HepG2 (cell line): ENCODE measurements around the gene CASP5. TPM values are rescaled to one million over a fixed set of nuclear protein-coding genes. Genes with fewer than 3 reads are reported as not detected.

ENCODE experiments used
- CEBPG ChIP-seq: IDR thresholded peaks from 2 replicates; pipeline ENCODE4 v1.6.1; 2016
- EHMT2 ChIP-seq: fragments of 200-600 bp; sonication (generic); IDR thresholded peaks from 2 replicates; pipeline ENCODE4 v1.7.0; 2017; ENCODE audit warnings: antibody characterized with exemption, low read depth, low read length, borderline replicate concordance
- FOSL2 ChIP-seq: sonication (generic); formaldehyde crosslinking; IDR thresholded peaks from 2 replicates; pipeline ENCODE4 v1.4.0; 2020; ENCODE audit warnings: missing genetic modification reagents
- HMG20A ChIP-seq: IDR thresholded peaks from 2 replicates; pipeline ENCODE4 v1.6.1; 2016; ENCODE audit warnings: borderline replicate concordance
- HNRNPL ChIP-seq: fragments of 200-400 bp; formaldehyde crosslinking; IDR thresholded peaks from 2 replicates; pipeline ENCODE4 v1.6.1; 2017; ENCODE audit warnings: mild to moderate bottlenecking, low read depth, low read length
- MBD4 ChIP-seq: IDR thresholded peaks from 2 replicates; pipeline ENCODE4 v1.6.1; 2012; ENCODE audit warnings: low read length, inconsistent platforms, borderline replicate concordance
- MEIS1 ChIP-seq: sonication (generic); formaldehyde crosslinking; IDR thresholded peaks from 2 replicates; pipeline ENCODE4 v1.9.0; 2021; ENCODE audit warnings: mild to moderate bottlenecking, missing genetic modification reagents, moderate library complexity, borderline replicate concordance
- POGZ ChIP-seq: sonication (generic); formaldehyde crosslinking; IDR thresholded peaks from 2 replicates; pipeline ENCODE4 v1.4.0; 2020; ENCODE audit warnings: mild to moderate bottlenecking, missing genetic modification reagents
- POLR2AphosphoS5 ChIP-seq: IDR thresholded peaks from 2 replicates; pipeline ENCODE4 v1.6.1; 2012; ENCODE audit warnings: low read depth, low read length
- RBAK ChIP-seq: sonication (generic); formaldehyde crosslinking; IDR thresholded peaks from 2 replicates; pipeline ENCODE4 v1.5.1; 2020; ENCODE audit warnings: mild to moderate bottlenecking, missing genetic modification reagents
- SIX1 ChIP-seq: sonication (generic); formaldehyde crosslinking; IDR thresholded peaks from 2 replicates; pipeline ENCODE4 v1.4.0; 2020; ENCODE audit warnings: missing genetic modification reagents, borderline replicate concordance
- SNAPC2 ChIP-seq: sonication (generic); formaldehyde crosslinking; IDR thresholded peaks from 2 replicates; pipeline ENCODE4 v1.8.1; 2022; ENCODE audit warnings: mild to moderate bottlenecking, missing genetic modification reagents
- SOX13 ChIP-seq, 3 experiments: fragments of 450-650 bp in 1 of 3; sonication (generic) in 1 of 3; formaldehyde crosslinking in 1 of 3; IDR thresholded peaks in 2 of 3; conservative IDR thresholded peaks in 1 of 3; 2 replicates each; pipeline versions ENCODE4 v1.5.0 to v1.6.1; 2016 to 2020; ENCODE audit warnings: antibody characterized with exemption in 1 of 3, mild to moderate bottlenecking in 1 of 3, missing compliant biosample characterization in 1 of 3, missing genetic modification reagents in 1 of 3, moderate library complexity in 1 of 3
- SOX6 ChIP-seq, 2 experiments: fragments of 450-650 bp in 1 of 2; sonication (generic) in 1 of 2; formaldehyde crosslinking in 1 of 2; IDR thresholded peaks; 2 replicates each; pipeline versions ENCODE4 v1.4.0 to v1.6.1; 2017 to 2020; ENCODE audit warnings: antibody characterized with exemption in 1 of 2, mild to moderate bottlenecking in 1 of 2, missing genetic modification reagents in 1 of 2
- SP4 ChIP-seq: sonication (generic); formaldehyde crosslinking; IDR thresholded peaks from 2 replicates; pipeline ENCODE4 v1.8.1; 2023; ENCODE audit warnings: mild to moderate bottlenecking, missing genetic modification reagents
- TCF7L2 ChIP-seq: IDR thresholded peaks from 2 replicates; pipeline ENCODE4 v1.6.1; 2011; ENCODE audit warnings: mild to moderate bottlenecking, low read depth, low read length, moderate library complexity
- ZGPAT ChIP-seq: IDR thresholded peaks from 2 replicates; pipeline ENCODE4 v1.6.1; 2016; ENCODE audit warnings: mild to moderate bottlenecking
- ZNF230 ChIP-seq: sonication (generic); formaldehyde crosslinking; IDR thresholded peaks from 2 replicates; pipeline ENCODE4 v1.4.0; 2020; ENCODE audit warnings: mild to moderate bottlenecking, missing genetic modification reagents
- ZNF234 ChIP-seq: sonication (generic); formaldehyde crosslinking; conservative IDR thresholded peaks from 2 replicates; pipeline ENCODE4 v1.5.1; 2020; ENCODE audit warnings: mild to moderate bottlenecking, missing genetic modification reagents
- ZNF354B ChIP-seq: sonication (generic); formaldehyde crosslinking; IDR thresholded peaks from 2 replicates; pipeline ENCODE4 v1.8.0; 2022; ENCODE audit warnings: mild to moderate bottlenecking, missing genetic modification reagents
- ZNF441 ChIP-seq: sonication (generic); formaldehyde crosslinking; IDR thresholded peaks from 2 replicates; pipeline ENCODE4 v1.7.0; 2021; ENCODE audit warnings: missing genetic modification reagents, borderline replicate concordance
- ZNF772 ChIP-seq: sonication (generic); formaldehyde crosslinking; IDR thresholded peaks from 2 replicates; pipeline ENCODE4 v1.5.0; 2020; ENCODE audit warnings: mild to moderate bottlenecking, missing genetic modification reagents
- ZNF777 ChIP-seq: sonication (generic); formaldehyde crosslinking; IDR thresholded peaks from 2 replicates; pipeline ENCODE4 v1.4.0; 2020; ENCODE audit warnings: missing genetic modification reagents
- ZNF780A ChIP-seq: sonication (generic); formaldehyde crosslinking; IDR thresholded peaks from 2 replicates; pipeline ENCODE4 v1.8.0; 2022; ENCODE audit warnings: mild to moderate bottlenecking, missing genetic modification reagents, moderate library complexity
- polyA plus RNA-seq, 8 experiments: library from polyadenylated mRNA; depleted of rRNA in 3 of 8; stranded (reverse) in 7 of 8; unstranded in 1 of 8; fragments of >200 nt; fragmentation: Illumina TruSeq in 4 of 8; extraction: Trizol in 4 of 8; gene quantifications; 2 replicates each; pipeline versions ENCODE4 v1.2.1 to v1.2.3, GENCODE V29; 2011 to 2016; ENCODE audit warnings: low read depth in 4 of 8, missing spikeins in 1 of 8, mixed read lengths in 1 of 8; ENCODE audit not compliant: insufficient read depth in 1 of 8
- total RNA-seq, 5 experiments: library from RNA; depleted of rRNA; stranded (reverse); fragments of >200 nt; fragmentation: Illumina TruSeq; extraction: Trizol; gene quantifications; 2 replicates each; pipeline ENCODE4 v1.2.3, GENCODE V29; 2016; ENCODE audit warnings: low read depth in 1 of 5
- TF ChIP-seq, protein P1 (sequence below): IDR thresholded peaks from 2 replicates; pipeline ENCODE4 v1.6.1; 2016; ENCODE audit warnings: low read depth
- TF ChIP-seq, protein P2 (sequence below): sonication (generic); formaldehyde crosslinking; IDR thresholded peaks from 2 replicates; pipeline ENCODE4 v1.9.0; 2021; ENCODE audit warnings: missing genetic modification reagents, mild to moderate bottlenecking, borderline replicate concordance
- TF ChIP-seq, protein P3 (sequence below): sonication (generic); formaldehyde crosslinking; IDR thresholded peaks from 2 replicates; pipeline ENCODE4 v1.8.1; 2023; ENCODE audit warnings: mild to moderate bottlenecking, inconsistent platforms, moderate library complexity, missing genetic modification reagents, borderline replicate concordance

CASP5 gene
- total and polyA plus RNA-seq, 2 of the 13 experiments (the other 11 are each of a cell fraction or from before 2014, with no cell fraction given): not detected

GRCh38 chr11:104956528-104956927 is 66.4 kb downstream of the CASP5 start (continued):
- TF ChIP-seq SOX13 (IDR thresholded peaks at IDR 0.05) (0 out of 2 replicates have a peak, but pooled peaks have one; percentile 21), SOX13 (CRISPR knock-in tag; conservative IDR thresholded peaks at IDR 0.05 in 1 of 2, IDR thresholded peaks at IDR 0.05 in 1 of 2) (peak in 1 of 2 experiments; percentile 87; a peak in 2 of 4 replicates), MBD4 (no peak), ZNF777 (CRISPR knock-in tag) (no peak), POLR2AphosphoS5 (no peak), EHMT2 (no peak), ZNF780A (CRISPR knock-in tag) (no peak), MEIS1 (CRISPR knock-in tag) (no peak), RBAK (no peak), FOSL2 (CRISPR knock-in tag) (peak; percentile 73), CEBPG (CRISPR knock-in tag) (peak; percentile 100), POGZ (CRISPR knock-in tag) (peak; percentile 61; the same call in 1 of the 2 replicates), TCF7L2 (no peak), ZNF441 (CRISPR knock-in tag) (no peak), ZNF234 (CRISPR knock-in tag) (no peak), SP4 (CRISPR knock-in tag) (no peak), ZGPAT (CRISPR knock-in tag) (no peak), SNAPC2 (CRISPR knock-in tag) (no peak), SIX1 (CRISPR knock-in tag) (peak; percentile 50; the same call in 1 of the 2 replicates), HNRNPL (no peak), ZNF230 (CRISPR knock-in tag) (no peak), ZNF772 (no peak), HMG20A (CRISPR knock-in tag) (peak; percentile 63; the same call in 1 of the 2 replicates), SOX6 (IDR thresholded peaks at IDR 0.05) (no peak), SOX6 (CRISPR knock-in tag; IDR thresholded peaks at IDR 0.05) (peak; percentile 90), ZNF354B (CRISPR knock-in tag) (no peak)
- TF ChIP-seq, protein P1, sequence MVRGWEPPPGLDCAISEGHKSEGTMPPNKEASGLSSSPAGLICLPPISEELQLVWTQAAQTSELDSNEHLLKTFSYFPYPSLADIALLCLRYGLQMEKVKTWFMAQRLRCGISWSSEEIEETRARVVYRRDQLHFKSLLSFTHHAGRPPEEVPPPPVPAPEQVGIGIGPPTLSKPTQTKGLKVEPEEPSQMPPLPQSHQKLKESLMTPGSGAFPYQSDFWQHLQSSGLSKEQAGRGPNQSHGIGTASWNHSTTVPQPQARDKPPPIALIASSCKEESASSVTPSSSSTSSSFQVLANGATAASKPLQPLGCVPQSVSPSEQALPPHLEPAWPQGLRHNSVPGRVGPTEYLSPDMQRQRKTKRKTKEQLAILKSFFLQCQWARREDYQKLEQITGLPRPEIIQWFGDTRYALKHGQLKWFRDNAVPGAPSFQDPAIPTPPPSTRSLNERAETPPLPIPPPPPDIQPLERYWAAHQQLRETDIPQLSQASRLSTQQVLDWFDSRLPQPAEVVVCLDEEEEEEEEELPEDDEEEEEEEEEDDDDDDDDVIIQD (CRISPR knock-in tag): peak; percentile 74
- TF ChIP-seq, protein P2, sequence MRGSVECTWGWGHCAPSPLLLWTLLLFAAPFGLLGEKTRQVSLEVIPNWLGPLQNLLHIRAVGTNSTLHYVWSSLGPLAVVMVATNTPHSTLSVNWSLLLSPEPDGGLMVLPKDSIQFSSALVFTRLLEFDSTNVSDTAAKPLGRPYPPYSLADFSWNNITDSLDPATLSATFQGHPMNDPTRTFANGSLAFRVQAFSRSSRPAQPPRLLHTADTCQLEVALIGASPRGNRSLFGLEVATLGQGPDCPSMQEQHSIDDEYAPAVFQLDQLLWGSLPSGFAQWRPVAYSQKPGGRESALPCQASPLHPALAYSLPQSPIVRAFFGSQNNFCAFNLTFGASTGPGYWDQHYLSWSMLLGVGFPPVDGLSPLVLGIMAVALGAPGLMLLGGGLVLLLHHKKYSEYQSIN (CRISPR knock-in tag): no peak
- TF ChIP-seq, protein P3, sequence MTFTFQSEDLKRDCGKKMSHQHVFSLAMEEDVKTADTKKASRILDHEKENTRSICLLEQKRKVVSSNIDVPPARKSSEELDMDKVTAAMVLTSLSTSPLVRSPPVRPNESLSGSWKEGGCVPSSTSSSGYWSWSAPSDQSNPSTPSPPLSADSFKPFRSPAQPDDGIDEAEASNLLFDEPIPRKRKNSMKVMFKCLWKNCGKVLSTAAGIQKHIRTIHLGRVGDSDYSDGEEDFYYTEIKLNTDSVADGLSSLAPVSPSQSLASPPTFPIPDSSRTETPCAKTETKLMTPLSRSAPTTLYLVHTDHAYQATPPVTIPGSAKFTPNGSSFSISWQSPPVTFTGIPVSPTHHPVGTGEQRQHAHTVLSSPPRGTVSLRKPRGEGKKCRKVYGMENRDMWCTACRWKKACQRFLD (CRISPR knock-in tag): no peak
